ENCODE measurements around the gene SELPLG. TPM values are rescaled to one million over a fixed set of nuclear protein-coding genes. Genes with fewer than 3 reads are reported as not detected.

SELPLG gene
- total RNA-seq, 1 donor from 2014 or later, result 0.46 TPM

DNA sequence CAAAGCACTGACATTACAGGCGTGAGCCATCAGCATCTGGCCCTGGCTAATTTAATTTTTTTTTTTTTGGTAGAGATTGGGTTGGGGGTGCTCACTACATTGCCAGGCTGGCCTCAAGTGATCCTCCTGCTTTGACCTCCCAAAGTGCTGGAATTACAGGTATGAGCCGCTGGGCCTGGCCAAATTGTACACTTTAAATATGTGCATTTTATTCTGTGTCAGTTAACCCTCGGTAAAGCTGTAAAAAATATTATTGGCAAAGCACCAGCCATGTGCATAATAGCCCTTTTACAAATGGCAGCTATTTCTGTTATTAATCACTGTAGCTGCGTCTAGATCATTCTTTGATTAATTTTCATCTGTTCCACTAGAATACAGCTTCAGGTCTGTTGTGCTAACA lies 47.8 kb downstream of the SELPLG start:
- DNase-seq (ENCODE audit: low read depth), result no peak
- no peak for TF ChIP-seq CTCF (conservative IDR thresholded peaks at IDR 0.05; ENCODE audit: low read depth, low read length)
- H3K4me3 ChIP-seq (ENCODE audit: low read depth, low read length), result no peak overlapping the region

DNA sequence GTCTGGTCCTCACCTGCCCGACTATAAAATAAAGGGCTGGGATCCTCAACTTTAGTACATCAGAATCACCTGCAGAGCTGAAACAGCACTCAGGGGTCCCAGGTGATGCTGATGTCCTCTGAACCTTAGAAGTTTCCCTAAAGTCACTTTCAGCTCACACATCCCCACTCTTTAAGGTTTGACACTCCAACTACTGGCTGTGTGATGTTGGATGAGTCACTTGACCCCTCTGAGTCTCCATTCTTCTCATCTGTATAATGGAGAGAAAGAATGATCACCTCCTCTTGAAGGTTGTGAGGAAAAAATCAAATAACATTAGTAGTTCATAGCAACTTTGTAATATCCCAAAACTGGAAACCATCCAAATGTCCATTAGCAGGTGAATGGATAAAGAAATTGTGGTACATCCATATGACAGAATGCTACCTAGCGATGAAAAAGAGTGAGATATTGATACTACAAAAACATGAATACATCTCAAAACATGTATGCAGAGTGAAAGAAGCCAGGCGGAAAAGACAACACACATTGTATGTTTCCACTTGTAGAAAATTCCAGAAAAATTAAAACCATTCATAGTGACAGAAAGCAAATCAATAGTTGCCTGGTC lies 49.1 kb downstream of the SELPLG start:
- TF ChIP-seq CTCF (conservative IDR thresholded peaks at IDR 0.05; ENCODE audit: low read depth, low read length), result no peak
- no peak overlapping the region for H3K4me3 ChIP-seq (ENCODE audit: low read depth, low read length)
- DNase-seq (ENCODE audit: low read depth), result no peak

GRCh38 chr12:108583991-108584390 lies 49.7 kb downstream of the SELPLG start:
- TF ChIP-seq CTCF (conservative IDR thresholded peaks at IDR 0.05; ENCODE audit: low read depth, low read length), result no peak
- no peak overlapping the region for H3K4me3 ChIP-seq (ENCODE audit: low read depth, low read length)
- no peak for DNase-seq (ENCODE audit: low read depth)

GRCh38 chr12:108582978-108583770 lies 50.5 kb downstream of the SELPLG start:
- no peak for TF ChIP-seq CTCF (conservative IDR thresholded peaks at IDR 0.05; ENCODE audit: low read depth, low read length)
- no peak for DNase-seq (ENCODE audit: low read depth)
- H3K4me3 ChIP-seq (ENCODE audit: low read depth, low read length), result no peak overlapping the region

DNA sequence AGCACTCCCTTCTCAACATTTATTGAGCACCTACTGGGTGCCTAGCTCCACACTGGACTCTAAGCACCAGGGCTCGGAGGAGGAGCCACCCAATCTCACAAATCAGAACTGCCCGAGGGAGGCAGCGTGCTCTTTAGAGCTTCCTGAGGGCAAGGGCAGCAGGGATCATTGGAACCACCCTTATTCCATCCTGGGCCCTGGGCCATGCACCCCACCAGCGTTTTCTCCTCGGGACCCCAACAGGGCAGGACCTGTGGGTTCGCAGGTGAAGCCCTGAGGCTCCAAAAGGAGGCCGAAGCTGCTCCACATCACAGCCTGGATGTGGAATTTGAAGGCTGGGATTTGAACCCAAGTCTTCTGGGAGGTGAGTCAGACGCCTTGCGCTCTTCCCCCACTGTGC lies 51.2 kb downstream of the SELPLG start:
- no peak for DNase-seq (ENCODE audit: low read depth)
- H3K4me3 ChIP-seq (ENCODE audit: low read depth, low read length), result no peak overlapping the region
- no peak for TF ChIP-seq CTCF (conservative IDR thresholded peaks at IDR 0.05; ENCODE audit: low read depth, low read length)

DNA sequence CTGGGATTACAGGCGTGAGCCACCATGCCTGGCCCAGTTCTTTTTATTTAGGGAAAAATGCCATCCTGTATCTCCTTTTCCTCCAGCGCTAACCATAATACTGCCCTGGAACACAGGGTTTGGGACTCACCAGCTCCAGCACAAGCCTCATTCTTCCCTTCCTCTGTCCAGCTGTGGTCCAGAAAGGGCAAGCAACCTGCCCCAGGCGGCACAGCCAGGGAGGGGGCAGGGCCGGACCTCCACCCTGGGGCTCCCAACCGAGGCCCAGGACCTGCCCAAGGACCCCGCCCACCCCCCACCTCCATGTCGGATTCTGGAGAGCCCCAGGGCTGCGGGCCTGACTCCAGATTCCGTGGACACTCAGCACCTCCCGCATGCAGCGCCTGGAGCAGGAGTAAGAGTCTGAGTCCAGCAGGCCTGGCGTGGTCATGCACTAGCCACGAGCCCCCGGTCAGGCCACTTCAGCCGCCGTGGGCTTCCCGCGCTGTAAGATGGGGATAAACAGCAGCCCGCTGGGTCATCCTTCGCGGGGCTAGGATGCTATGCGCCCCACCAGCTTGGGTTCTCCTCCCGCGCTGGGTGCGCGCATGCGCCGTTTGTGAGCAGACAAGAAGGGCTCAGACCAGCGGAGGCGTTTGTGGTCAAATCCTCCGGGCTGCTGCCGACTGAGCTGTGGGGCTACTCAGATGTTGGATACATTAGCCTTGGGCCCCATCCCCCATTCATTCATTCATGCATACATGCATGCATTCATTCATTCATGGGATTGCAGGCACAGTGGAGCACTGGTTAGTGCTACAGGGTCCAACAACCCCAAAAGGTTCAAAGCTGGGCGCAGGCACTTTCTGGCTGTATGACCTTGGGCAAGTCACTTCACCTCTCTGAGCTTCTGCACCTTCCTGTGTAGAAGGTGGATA lies 52.1 kb downstream of the SELPLG start:
- no peak for TF ChIP-seq CTCF (conservative IDR thresholded peaks at IDR 0.05; ENCODE audit: low read depth, low read length)
- no peak for DNase-seq (ENCODE audit: low read depth)
- no peak overlapping the region for H3K4me3 ChIP-seq (ENCODE audit: low read depth, low read length)

Data from epithelial cell of proximal tubule (primary cell).